ENCODE measurements around the gene IFRD1. TPM values are rescaled to one million over a fixed set of nuclear protein-coding genes. Genes with fewer than 3 reads are reported as not detected.

The IFRD1 gene
- total and polyA plus RNA-seq, 8 donors: 19.9 to 137 (median 44.0) TPM

DNA sequence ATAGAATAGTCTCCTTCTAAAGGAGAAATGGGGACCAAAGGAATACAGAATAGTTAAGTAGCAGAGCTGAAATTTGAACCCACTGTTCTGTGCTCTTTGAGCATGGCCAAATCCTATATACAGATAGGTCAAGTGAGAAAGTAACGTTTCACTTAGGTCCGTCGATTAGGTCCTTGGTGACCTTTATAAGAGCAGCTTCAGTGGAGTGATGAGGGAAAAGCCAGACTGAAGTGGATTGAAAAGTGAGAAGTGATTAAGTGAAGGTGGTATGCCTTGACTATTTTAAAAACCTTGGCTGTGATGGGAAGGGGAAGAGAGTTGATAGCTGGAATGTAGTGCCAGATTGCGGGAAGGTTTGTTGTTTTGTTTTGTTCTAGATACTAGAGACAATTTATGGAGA, 19.9 kb downstream of the IFRD1 start:
- Histone ChIP-seq H3K36me3 (peaks cover 54 to 100% (median 97%) of the 10 kb centered on the region in 4 donors), H3K9me3 (no peaks in the 10 kb centered on the region), H3K27me3 (no peaks in the 10 kb centered on the region), H3K27ac (no peak overlapping the region), H3K4me3 (no peak overlapping the region), H3K4me1 (peaks cover 0 to 4% (median 0%) of the 10 kb centered on the region in 4 donors)
- WGBS, 5 donors: 72 to 98% (median 81%) methylated on average over 4 of the region's 4 CpGs
- intact Hi-C loops (cut with DNase I; ENCODE audit: low total_unique reads): no loop called here
- TF ChIP-seq, protein P1, sequence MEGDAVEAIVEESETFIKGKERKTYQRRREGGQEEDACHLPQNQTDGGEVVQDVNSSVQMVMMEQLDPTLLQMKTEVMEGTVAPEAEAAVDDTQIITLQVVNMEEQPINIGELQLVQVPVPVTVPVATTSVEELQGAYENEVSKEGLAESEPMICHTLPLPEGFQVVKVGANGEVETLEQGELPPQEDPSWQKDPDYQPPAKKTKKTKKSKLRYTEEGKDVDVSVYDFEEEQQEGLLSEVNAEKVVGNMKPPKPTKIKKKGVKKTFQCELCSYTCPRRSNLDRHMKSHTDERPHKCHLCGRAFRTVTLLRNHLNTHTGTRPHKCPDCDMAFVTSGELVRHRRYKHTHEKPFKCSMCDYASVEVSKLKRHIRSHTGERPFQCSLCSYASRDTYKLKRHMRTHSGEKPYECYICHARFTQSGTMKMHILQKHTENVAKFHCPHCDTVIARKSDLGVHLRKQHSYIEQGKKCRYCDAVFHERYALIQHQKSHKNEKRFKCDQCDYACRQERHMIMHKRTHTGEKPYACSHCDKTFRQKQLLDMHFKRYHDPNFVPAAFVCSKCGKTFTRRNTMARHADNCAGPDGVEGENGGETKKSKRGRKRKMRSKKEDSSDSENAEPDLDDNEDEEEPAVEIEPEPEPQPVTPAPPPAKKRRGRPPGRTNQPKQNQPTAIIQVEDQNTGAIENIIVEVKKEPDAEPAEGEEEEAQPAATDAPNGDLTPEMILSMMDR (IDR thresholded peaks at IDR 0.05): no peak
- no peak for TF ChIP-seq EP300 (IDR thresholded peaks at IDR 0.05)
- TF ChIP-seq POLR2AphosphoS5 (IDR thresholded peaks at IDR 0.05): no peak
- no peak for TF ChIP-seq POLR2A (IDR thresholded peaks at IDR 0.05)
- no peak for DNase-seq

DNA sequence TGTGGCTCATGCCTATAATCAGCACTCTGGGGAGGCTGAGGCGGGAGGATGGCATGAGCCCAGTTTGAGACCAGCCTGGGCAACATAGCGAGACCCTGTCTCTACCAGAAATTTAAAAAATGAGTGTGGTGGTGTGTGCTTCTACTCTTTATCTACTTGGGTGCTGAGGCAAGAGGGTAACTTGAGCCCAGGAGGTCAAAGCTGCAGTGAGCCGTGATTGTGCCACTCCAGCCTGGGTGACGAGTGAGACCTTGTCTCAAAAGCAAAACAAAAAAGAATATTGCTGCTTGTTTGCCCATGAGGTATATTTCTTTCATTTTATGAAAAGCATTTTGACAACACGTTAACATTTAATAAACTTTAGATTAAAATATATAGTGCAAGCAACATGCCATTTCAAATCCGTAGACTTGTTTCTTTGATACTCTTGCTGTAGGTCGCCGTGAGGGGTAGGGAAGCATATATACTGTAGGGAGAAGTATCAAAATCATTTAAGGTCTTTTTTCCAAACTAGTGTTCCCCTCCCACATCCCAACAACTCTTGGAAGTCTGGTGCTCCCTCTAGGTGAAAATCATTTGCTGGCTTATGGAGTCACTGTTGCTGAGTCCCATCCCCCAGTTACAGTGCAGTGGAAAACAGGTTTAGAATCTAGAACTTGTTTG, 26.3 kb downstream of the IFRD1 start:
- Histone ChIP-seq H3K9me3 (no peaks in the 10 kb centered on the region), H3K36me3 (peaks cover 32 to 62% (median 59%) of the 10 kb centered on the region in 4 donors), H3K27ac (no peak overlapping the region), H3K4me3 (no peak overlapping the region), H3K4me1 (peaks cover 4 to 13% (median 7%) of the 10 kb centered on the region in 4 donors), H3K27me3 (no peaks in the 10 kb centered on the region)
- 86 to 97% (median 94%) methylated on average over 8 of the region's 8 CpGs for WGBS, 5 donors
- TF ChIP-seq POLR2A (IDR thresholded peaks at IDR 0.05) (no peak), POLR2AphosphoS5 (IDR thresholded peaks at IDR 0.05) (no peak), EP300 (IDR thresholded peaks at IDR 0.05) (no peak)
- TF ChIP-seq, protein P1 (IDR thresholded peaks at IDR 0.05): no peak
- no peak for DNase-seq
- intact Hi-C loops (cut with DNase I; ENCODE audit: low total_unique reads): no loop called here

DNA sequence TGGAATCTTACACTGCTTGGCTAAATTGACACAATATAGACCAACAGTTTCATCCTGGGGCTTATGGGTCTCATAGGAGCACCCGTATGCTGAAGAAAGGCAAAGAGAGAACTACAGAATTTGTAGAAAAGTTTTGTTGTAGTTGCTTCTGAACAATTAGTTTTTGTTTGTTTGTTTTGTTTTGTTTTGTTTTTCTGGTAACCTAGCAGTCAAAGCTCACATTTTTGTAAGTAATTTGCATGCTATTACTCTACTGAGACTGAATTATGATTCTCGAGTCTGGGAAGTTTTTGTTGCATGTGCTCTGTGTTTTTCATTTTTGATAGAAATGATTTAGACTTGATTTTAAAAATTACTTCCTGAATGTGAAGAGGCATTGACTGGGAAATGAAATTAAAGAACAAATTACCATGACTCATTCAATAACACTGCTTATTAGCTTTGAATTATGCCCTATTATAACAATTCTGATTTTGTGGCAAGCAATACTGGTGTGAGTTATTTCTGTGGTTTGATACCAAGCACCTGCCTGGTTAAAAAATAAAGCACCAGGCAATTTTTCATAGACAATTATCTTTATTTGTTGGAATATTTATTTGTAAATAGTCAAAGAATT, 31.0 kb downstream of the IFRD1 start:
- peaks cover 12 to 50% (median 35%) of the 10 kb centered on the region in 4 donors for H3K4me1 ChIP-seq
- peaks cover 0 to 15% (median 12%) of the 10 kb centered on the region in 4 donors for H3K36me3 ChIP-seq
- WGBS, 5 donors: 63 to 81% (median 64%) methylated on average over 2 of the region's 2 CpGs
- intact Hi-C loops (cut with DNase I; ENCODE audit: low total_unique reads): no loop called here
- no peaks in the 10 kb centered on the region for H3K9me3 ChIP-seq
- no peak for TF ChIP-seq POLR2AphosphoS5 (IDR thresholded peaks at IDR 0.05)
- no peak for TF ChIP-seq POLR2A (IDR thresholded peaks at IDR 0.05)
- TF ChIP-seq, protein P1 (IDR thresholded peaks at IDR 0.05): no peak
- TF ChIP-seq EP300 (IDR thresholded peaks at IDR 0.05): no peak
- H3K4me3 ChIP-seq: no peak overlapping the region
- no peaks in the 10 kb centered on the region for H3K27me3 ChIP-seq
- peak overlapping the region in 4 of 5 donors; percentile 53 to 70 (median 63) for H3K27ac ChIP-seq
- no peak for DNase-seq

DNA sequence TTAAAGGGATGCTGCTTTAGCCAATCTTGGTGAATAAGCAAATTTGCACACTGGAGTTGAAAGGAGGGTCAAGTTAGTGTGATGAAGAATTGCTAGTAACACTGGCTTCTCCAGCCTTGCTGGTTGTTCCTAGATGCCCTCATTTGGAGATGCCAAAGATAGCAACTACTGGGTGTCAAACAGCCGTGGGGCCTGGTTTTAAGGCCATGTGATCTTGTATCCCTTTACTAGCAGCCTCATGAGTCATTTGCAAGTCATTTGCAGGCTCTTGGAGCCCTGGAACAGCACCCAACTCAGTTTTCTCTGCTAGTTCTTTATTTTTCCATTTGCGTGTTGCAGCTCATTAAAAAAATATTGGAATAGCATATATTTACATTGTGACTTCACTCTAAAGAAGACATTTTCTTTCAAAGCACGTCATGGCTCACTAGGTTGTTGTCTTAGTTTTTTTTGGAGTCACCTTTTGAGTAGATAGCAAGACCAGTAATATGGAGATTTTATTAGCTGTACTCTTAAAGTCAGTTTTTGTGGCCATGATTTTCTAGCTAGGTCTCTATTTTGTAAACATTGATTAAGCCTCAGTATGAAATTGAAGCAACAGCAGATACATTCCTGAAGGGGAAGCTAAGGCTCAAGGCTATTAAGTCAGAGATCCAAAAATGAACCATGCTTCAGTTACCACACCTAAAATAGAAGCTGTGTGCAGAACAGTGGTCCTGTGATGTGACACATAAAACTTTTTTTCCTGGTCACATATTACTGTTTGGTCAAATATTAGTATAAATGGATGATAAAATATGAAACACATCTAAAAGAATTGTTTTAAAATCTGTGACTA, 31.8 kb downstream of the IFRD1 start:
- peak in 1 of 2 donors; percentile 58 for DNase-seq
- H3K4me3 ChIP-seq: no peak overlapping the region
- H3K27ac ChIP-seq: peak overlapping the region; percentile 28 to 70 (median 57)
- H3K36me3 ChIP-seq: peaks cover 0 to 7% (median 4%) of the 10 kb centered on the region in 4 donors
- WGBS, 5 donors: 16 to 40% (median 24%) methylated on average over 3 of the region's 3 CpGs
- H3K27me3 ChIP-seq: no peaks in the 10 kb centered on the region
- no peaks in the 10 kb centered on the region for H3K9me3 ChIP-seq
- TF ChIP-seq EP300 (IDR thresholded peaks at IDR 0.05): no peak
- TF ChIP-seq POLR2AphosphoS5 (IDR thresholded peaks at IDR 0.05): peak in 2 of 3 donors; percentile 62 to 76
- intact Hi-C loops (cut with DNase I; ENCODE audit: low total_unique reads): no loop called here
- peaks cover 12 to 50% (median 35%) of the 10 kb centered on the region in 4 donors for H3K4me1 ChIP-seq

Data from stomach (tissue), 9 donors.